ENCODE data around the gene BOK.

Gene BOK

DNA sequence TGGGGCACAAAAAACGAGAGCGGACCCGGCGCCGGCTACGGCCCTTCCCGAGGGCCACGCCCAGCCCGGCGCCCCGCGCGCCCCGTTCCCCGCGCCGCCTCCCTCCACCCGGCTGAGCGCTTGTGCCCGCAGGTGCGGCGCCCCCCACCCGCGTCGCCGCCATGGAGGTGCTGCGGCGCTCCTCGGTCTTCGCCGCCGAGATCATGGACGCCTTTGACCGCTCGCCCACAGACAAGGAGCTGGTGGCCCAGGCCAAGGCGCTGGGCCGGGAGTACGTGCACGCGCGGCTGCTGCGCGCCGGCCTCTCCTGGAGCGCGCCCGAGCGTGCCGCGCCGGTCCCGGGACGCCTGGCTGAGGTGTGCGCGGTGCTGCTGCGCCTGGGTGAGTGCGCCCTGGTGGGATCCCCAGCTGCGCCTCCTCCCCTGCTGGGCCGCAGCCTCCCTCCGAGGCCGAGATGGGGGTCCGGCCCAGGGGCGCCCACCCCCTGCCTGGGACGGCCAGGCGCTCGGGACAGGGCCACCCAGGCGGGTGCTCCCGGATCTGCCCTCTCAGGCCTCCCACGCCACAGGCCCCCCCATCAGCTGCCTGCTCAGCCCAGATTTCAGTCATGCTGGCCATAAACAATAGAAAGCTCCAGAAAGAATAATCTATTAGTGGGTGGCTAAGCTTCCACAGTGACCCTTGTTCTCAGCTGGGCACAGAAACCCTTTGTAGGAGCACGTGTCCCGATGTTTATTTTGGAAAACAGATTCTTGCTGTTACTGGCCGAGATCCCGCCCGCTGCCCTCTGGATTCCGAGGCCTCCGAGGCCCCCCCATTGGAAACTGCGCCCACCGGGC is 997 bp downstream of the BOK start:
- H3K9me3 ChIP-seq: no peaks in the 10 kb centered on the region
- H3K27ac ChIP-seq: no peak overlapping the region
- no peak overlapping the region for H3K4me3 ChIP-seq (ENCODE audit: low read depth in 1 of 2, low read length in 1 of 2)
- no peak for TF ChIP-seq CTCF (IDR thresholded peaks at IDR 0.05)
- no peaks in the 10 kb centered on the region for H3K36me3 ChIP-seq
- peaks cover 79% of the 10 kb centered on the region for H3K27me3 ChIP-seq
- peaks cover 7% of the 10 kb centered on the region in 2 experiments for H3K4me1 ChIP-seq (ENCODE audit: control insufficient read depth in 1 of 2, insufficient read depth in 1 of 2, low read depth in 1 of 2, low read length in 1 of 2)

- Histone ChIP-seq H3K36me3 (no peaks in the 10 kb centered on the region), H3K9me3 (no peaks in the 10 kb centered on the region), H3K27me3 (peaks cover 71% of the 10 kb centered on the region), H3K27ac (no peak overlapping the region), H3K4me3 (ENCODE audit: low read depth in 1 of 2, low read length in 1 of 2) (no peak overlapping the region), H3K4me1 (ENCODE audit: control insufficient read depth in 1 of 2, insufficient read depth in 1 of 2, low read depth in 1 of 2, low read length in 1 of 2) (peaks cover 7% of the 10 kb centered on the region in 2 experiments)
- no peak for TF ChIP-seq CTCF (IDR thresholded peaks at IDR 0.05)
Observed at GRCh38 chr2:241560162-241560882, 1.8 kb downstream of the BOK start.

DNA sequence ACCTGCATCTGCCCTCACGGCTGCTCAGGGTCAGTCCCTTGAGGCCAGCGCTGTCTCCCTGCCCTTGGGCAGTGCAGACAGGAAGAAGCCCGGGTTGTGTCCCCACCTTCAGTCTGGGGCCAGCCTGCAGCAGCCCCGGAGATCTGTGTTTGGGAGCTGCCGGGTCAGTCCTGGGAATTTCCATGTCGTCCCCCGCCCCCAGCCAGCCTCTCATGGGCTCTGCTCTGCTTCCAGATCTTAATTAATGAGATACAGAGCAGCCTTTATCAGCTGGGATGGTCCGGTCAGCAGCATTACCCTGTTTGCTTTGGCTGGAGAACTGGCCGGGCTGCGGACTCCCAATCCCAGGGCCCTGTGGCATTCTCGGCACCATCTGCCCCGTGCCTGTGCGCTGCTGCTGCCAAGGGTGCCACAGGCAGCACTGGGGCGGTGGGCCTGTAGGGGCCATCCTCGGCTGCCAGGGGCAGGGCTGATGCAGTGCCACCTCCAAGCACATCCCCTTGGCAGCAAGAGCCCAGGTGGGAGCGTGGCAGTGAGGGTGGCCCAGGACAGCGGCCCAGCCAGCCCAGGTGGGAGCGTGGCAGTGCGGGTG is 2.4 kb downstream of the BOK start:
- Histone ChIP-seq H3K27me3 (peaks cover 64% of the 10 kb centered on the region), H3K36me3 (no peaks in the 10 kb centered on the region), H3K4me3 (ENCODE audit: low read depth in 1 of 2, low read length in 1 of 2) (no peak overlapping the region), H3K9me3 (no peaks in the 10 kb centered on the region), H3K27ac (no peak overlapping the region), H3K4me1 (ENCODE audit: control insufficient read depth in 1 of 2, insufficient read depth in 1 of 2, low read depth in 1 of 2, low read length in 1 of 2) (peaks cover 4 to 7% of the 10 kb centered on the region in 2 experiments)
- TF ChIP-seq CTCF (IDR thresholded peaks at IDR 0.05): no peak

DNA sequence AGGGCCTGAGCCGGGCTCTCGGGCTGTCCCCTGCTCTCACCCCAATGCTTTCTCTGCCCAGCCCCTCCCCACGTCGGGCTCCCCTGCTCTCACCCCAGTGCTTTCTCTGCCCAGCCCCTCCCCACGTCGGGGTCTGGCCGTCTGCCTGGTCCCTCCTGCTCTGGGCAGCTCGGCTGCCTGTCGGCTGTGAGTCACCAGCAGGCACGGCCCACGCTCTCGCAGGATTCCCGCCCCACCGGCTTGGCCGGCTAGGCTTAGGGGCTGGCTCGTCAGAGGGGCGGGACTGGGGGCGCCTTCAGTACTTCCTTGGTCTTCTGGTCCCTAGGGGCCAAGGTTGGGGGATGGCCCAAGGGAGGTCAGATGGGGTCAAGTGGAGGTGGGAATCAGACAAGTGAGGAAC is 3.3 kb downstream of the BOK start:
- H3K4me3 ChIP-seq (ENCODE audit: low read depth in 1 of 2, low read length in 1 of 2): no peak overlapping the region
- H3K27ac ChIP-seq: no peak overlapping the region
- H3K4me1 ChIP-seq (ENCODE audit: control insufficient read depth in 1 of 2, insufficient read depth in 1 of 2, low read depth in 1 of 2, low read length in 1 of 2): peaks cover 3 to 7% of the 10 kb centered on the region in 2 experiments
- H3K9me3 ChIP-seq: no peaks in the 10 kb centered on the region
- no peak for TF ChIP-seq CTCF (IDR thresholded peaks at IDR 0.05)
- peaks cover 56% of the 10 kb centered on the region for H3K27me3 ChIP-seq
- no peaks in the 10 kb centered on the region for H3K36me3 ChIP-seq

DNA sequence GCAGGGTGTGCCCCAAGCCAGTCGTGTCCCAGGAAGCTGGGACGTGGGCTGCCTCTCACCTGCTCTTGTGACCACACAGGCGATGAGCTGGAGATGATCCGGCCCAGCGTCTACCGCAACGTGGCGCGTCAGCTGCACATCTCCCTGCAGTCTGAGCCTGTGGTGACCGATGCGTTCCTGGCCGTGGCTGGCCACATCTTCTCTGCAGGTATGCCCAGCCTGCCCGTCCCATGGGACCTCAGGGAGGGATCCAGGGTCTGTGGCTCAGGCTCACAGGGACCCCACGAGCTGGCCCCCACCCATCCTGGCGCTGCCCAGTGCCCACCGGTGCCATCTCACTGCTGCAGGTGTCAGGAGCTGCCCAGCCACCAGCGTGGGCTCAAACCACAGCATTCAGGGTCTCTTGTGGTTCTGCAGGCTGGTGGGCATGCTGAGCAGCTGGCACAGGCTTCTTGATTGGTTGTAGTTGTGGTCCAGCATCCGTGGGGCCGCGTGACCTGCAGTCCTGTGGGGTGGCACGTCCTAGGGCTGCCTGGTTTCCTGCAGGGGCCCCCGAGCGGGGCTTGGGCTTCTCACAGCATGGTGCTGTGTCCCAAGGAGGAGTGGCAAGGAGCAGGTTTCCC is 3.8 kb downstream of the BOK start:
- H3K36me3 ChIP-seq: no peaks in the 10 kb centered on the region
- peaks cover 3 to 7% of the 10 kb centered on the region in 2 experiments for H3K4me1 ChIP-seq (ENCODE audit: control insufficient read depth in 1 of 2, insufficient read depth in 1 of 2, low read depth in 1 of 2, low read length in 1 of 2)
- no peak overlapping the region for H3K4me3 ChIP-seq (ENCODE audit: low read depth in 1 of 2, low read length in 1 of 2)
- H3K9me3 ChIP-seq: no peaks in the 10 kb centered on the region
- H3K27me3 ChIP-seq: peaks cover 50% of the 10 kb centered on the region
- TF ChIP-seq CTCF (IDR thresholded peaks at IDR 0.05): no peak
- H3K27ac ChIP-seq: no peak overlapping the region
